MCF 10A (cell line): ENCODE results near the gene NUBPL. TPM values are rescaled to one million over a fixed set of nuclear protein-coding genes. Genes with fewer than 3 reads are reported as not detected.

Experiments used
- BruUV-seq: library from RNA; stranded (reverse); fragments of 400-500 nt; replicated peaks from 2 replicates; lab custom pipeline; 2021; lab: Mats Ljungman, UMichigan
- CTCF ChIA-PET: fragments of 300-600 bp; sonication (Branson Sonifier 250); formaldehyde crosslinking; extraction: SDS; loops from one replicate; lab custom pipeline; 2021; ENCODE audit warnings: antibody characterized with exemption, inconsistent platforms; lab: Yijun Ruan, JAX
- POLR2A ChIA-PET: fragments of 300-600, 350-650 bp; sonication (Branson Sonifier 250); formaldehyde crosslinking; extraction: SDS; loops from one replicate; lab custom pipeline; 2020; ENCODE audit warnings: antibody characterized with exemption, inconsistent platforms; lab: Yijun Ruan, JAX
- DNase-seq: peaks from one replicate; pipeline ENCODE4 v3.0.0-alpha.2; 2018; ENCODE audit not compliant: unreplicated experiment
- H3K27ac Mint-ChIP-seq: one replicate; pipeline ENCODE4 v1.8.0; 2022; ENCODE audit warnings: mild to moderate bottlenecking, low read depth, mixed read lengths; ENCODE audit not compliant: unreplicated experiment
- H3K27me3 Mint-ChIP-seq: one replicate; pipeline ENCODE4 v1.8.0; 2022; ENCODE audit warnings: mixed read lengths; ENCODE audit not compliant: insufficient read depth, unreplicated experiment
- H3K36me3 Mint-ChIP-seq: one replicate; pipeline ENCODE4 v1.8.0; 2022; ENCODE audit warnings: mild to moderate bottlenecking, moderate library complexity, mixed read lengths; ENCODE audit not compliant: insufficient read depth, unreplicated experiment
- H3K4me1 Mint-ChIP-seq: one replicate; pipeline ENCODE4 v1.8.0; 2022; ENCODE audit warnings: mixed read lengths; ENCODE audit not compliant: insufficient read depth, unreplicated experiment
- H3K4me3 Mint-ChIP-seq: one replicate; pipeline ENCODE4 v1.8.0; 2022; ENCODE audit warnings: mild to moderate bottlenecking, moderate library complexity, mixed read lengths; ENCODE audit not compliant: unreplicated experiment
- H3K9me3 Mint-ChIP-seq: one replicate; pipeline ENCODE4 v1.8.0; 2022; ENCODE audit warnings: mixed read lengths; ENCODE audit not compliant: unreplicated experiment
- CTCF ChIP-seq: fragments of 200-600 bp; IDR thresholded peaks from one replicate; pipeline ENCODE4 v1.8.0; 2022; ENCODE audit warnings: antibody characterized with exemption, mild to moderate bottlenecking; ENCODE audit not compliant: unreplicated experiment
- intact Hi-C: fragments of 100-400 bp; cut with micrococcal nuclease; formaldehyde crosslinking; loops from 2 replicates; pipeline ENCODE4 v1.14.1; 2022
- total RNA-seq: library from RNA; stranded (reverse); gene quantifications from 2 replicates; pipeline ENCODE4 v1.2.3, GENCODE V29; 2022

Gene NUBPL
- total RNA-seq, 1 experiment from 2014 or later = 12.3 TPM

- H3K27me3 Mint-ChIP-seq = no peaks in the 10 kb centered on the region
- no TSS peak for BruUV-seq
- no peak overlapping the region for H3K4me3 Mint-ChIP-seq
- DNase-seq = no peak
- H3K4me1 Mint-ChIP-seq = peaks cover 5% of the 10 kb centered on the region
- POLR2A ChIA-PET = interaction anchor here (1.1 kb wide), 1 partner anchor 132 kb away, joined by 3 read pairs; no protein-coding TSS in a partner anchor
- intact Hi-C loops = no loop called here
- H3K9me3 Mint-ChIP-seq = no peaks in the 10 kb centered on the region
- no peak overlapping the region for H3K27ac Mint-ChIP-seq
- H3K36me3 Mint-ChIP-seq = peaks cover 11% of the 10 kb centered on the region
- CTCF ChIA-PET = no interaction called here
- no peak for TF ChIP-seq CTCF
Observed at GRCh38 chr14:31572955-31573354, 11.8 kb downstream of the NUBPL start.

GRCh38 chr14:31576949-31577348 is 15.7 kb downstream of the NUBPL start:
- H3K4me1 Mint-ChIP-seq = peaks cover 4% of the 10 kb centered on the region
- BruUV-seq = no TSS peak
- H3K27me3 Mint-ChIP-seq = no peaks in the 10 kb centered on the region
- CTCF ChIA-PET = interaction anchor here (0.5 to 0.9 kb wide), 3 partner anchors 18 to 768 kb away, joined by 3 read pairs; no protein-coding TSS in a partner anchor
- H3K27ac Mint-ChIP-seq = no peak overlapping the region
- POLR2A ChIA-PET = no interaction called here
- TF ChIP-seq CTCF = no peak
- no peak for DNase-seq
- H3K36me3 Mint-ChIP-seq = no peaks in the 10 kb centered on the region
- H3K4me3 Mint-ChIP-seq = no peak overlapping the region
- intact Hi-C loops = no loop called here
- no peaks in the 10 kb centered on the region for H3K9me3 Mint-ChIP-seq

GRCh38 chr14:31578266-31578665 is 17.1 kb downstream of the NUBPL start:
- Mint-ChIP-seq H3K4me3 (no peak overlapping the region), H3K4me1 (peaks cover 4% of the 10 kb centered on the region), H3K9me3 (no peaks in the 10 kb centered on the region), H3K27ac (no peak overlapping the region), H3K27me3 (no peaks in the 10 kb centered on the region), H3K36me3 (no peaks in the 10 kb centered on the region)
- ChIA-PET CTCF (no interaction called here), POLR2A (no interaction called here)
- intact Hi-C loops = no loop called here
- no peak for TF ChIP-seq CTCF
- BruUV-seq = no TSS peak
- no peak for DNase-seq

- intact Hi-C loops = no loop called here
- Mint-ChIP-seq H3K9me3 (no peaks in the 10 kb centered on the region), H3K27me3 (no peaks in the 10 kb centered on the region), H3K4me3 (no peak overlapping the region), H3K36me3 (no peaks in the 10 kb centered on the region), H3K27ac (no peak overlapping the region), H3K4me1 (peaks cover 4% of the 10 kb centered on the region)
- ChIA-PET CTCF (no interaction called here), POLR2A (no interaction called here)
- no peak for DNase-seq
- BruUV-seq = no TSS peak
- no peak for TF ChIP-seq CTCF
Observed at GRCh38 chr14:31578792-31579501, 17.7 kb downstream of the NUBPL start.
